Activated CD4-positive, alpha-beta T cell treated with anti-CD3 and anti-CD28 coated beads for 36 hours (primary cell): Measurements from ENCODE around the gene PALLD. TPM values are rescaled to one million over a fixed set of nuclear protein-coding genes. Genes with fewer than 3 reads are reported as not detected.

Experiments used
- ATAC-seq: fragments of 200-7000 bp; cut with Tn5 transposase; one replicate; pipeline ENCODE4 v1.10.0; 2021; ENCODE audit warnings: mild to moderate bottlenecking, moderate library complexity
- CTCF ChIA-PET: fragments of 350-600 bp; sonication (Branson Sonifier 250); formaldehyde crosslinking; loops from one replicate; lab custom pipeline; 2021; ENCODE audit warnings: antibody characterized with exemption; lab: Charles Lee
- POLR2A ChIA-PET: fragments of 350-600 bp; sonication (Branson Sonifier 250); formaldehyde crosslinking; loops from one replicate; lab custom pipeline; 2021; ENCODE audit warnings: antibody characterized with exemption, inconsistent platforms; lab: Charles Lee
- DNase-seq: peaks from one replicate; pipeline ENCODE4 v3.0.0-alpha.2; 2020
- H3K27ac Mint-ChIP-seq: one replicate; pipeline ENCODE4 v1.8.0; 2021; ENCODE audit warnings: mixed read lengths
- H3K27me3 Mint-ChIP-seq: one replicate; pipeline ENCODE4 v1.8.0; 2021; ENCODE audit warnings: mixed read lengths
- H3K36me3 Mint-ChIP-seq: one replicate; pipeline ENCODE4 v1.8.0; 2021; ENCODE audit warnings: low read depth, mixed read lengths
- H3K4me1 Mint-ChIP-seq: one replicate; pipeline ENCODE4 v1.8.0; 2021; ENCODE audit warnings: mixed read lengths
- H3K4me3 Mint-ChIP-seq: one replicate; pipeline ENCODE4 v1.8.0; 2021; ENCODE audit warnings: mild to moderate bottlenecking, moderate library complexity, mixed read lengths
- H3K9me3 Mint-ChIP-seq: one replicate; pipeline ENCODE4 v1.8.0; 2021; ENCODE audit warnings: low read depth, mixed read lengths
- intact Hi-C, 2 experiments: fragments of 100-400 bp; cut with DNase I in 1 of 2; cut with micrococcal nuclease in 1 of 2; formaldehyde crosslinking; loops; one replicate each; pipeline versions ENCODE4 v1.14.2 to v1.15.1; 2022 to 2024; cut with DNase I, micrococcal nuclease
- total RNA-seq, 2 experiments: library from RNA; stranded (reverse); gene quantifications; one replicate each; pipeline ENCODE4 v1.2.3, GENCODE V29; 2021

PALLD gene
- total RNA-seq, 2 experiments from 2014 or later = 9.5 to 11.0 TPM

DNA sequence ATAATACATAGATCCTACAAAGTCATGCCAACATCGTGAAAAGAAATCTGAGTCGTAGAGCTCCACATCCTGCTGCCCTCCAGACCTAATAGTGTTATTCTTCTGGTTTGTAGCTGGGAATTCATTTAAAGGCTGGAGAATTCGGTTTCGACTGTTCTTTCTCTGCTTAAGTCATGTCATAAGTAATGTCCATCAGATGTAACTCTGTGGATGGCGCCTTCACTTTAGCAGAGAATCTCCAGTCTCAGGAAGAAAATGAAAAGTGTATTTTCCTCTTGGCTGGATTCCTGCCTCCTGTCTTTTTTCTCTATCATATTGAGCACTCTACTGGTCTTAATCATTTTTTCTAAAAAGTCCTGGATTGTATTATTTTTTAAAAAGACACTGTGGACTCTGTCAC lies 117.0 kb downstream of the PALLD start:
- Mint-ChIP-seq H3K36me3 (no peaks in the 10 kb centered on the region), H3K4me3 (no peak overlapping the region), H3K27me3 (peaks cover 14% of the 10 kb centered on the region), H3K9me3 (no peaks in the 10 kb centered on the region), H3K4me1 (no peaks in the 10 kb centered on the region), H3K27ac (no peak overlapping the region)
- DNase-seq = no peak
- ChIA-PET CTCF (no interaction called here), POLR2A (no interaction called here)
- ATAC-seq = no peak
- intact Hi-C loops = no loop called here

DNA sequence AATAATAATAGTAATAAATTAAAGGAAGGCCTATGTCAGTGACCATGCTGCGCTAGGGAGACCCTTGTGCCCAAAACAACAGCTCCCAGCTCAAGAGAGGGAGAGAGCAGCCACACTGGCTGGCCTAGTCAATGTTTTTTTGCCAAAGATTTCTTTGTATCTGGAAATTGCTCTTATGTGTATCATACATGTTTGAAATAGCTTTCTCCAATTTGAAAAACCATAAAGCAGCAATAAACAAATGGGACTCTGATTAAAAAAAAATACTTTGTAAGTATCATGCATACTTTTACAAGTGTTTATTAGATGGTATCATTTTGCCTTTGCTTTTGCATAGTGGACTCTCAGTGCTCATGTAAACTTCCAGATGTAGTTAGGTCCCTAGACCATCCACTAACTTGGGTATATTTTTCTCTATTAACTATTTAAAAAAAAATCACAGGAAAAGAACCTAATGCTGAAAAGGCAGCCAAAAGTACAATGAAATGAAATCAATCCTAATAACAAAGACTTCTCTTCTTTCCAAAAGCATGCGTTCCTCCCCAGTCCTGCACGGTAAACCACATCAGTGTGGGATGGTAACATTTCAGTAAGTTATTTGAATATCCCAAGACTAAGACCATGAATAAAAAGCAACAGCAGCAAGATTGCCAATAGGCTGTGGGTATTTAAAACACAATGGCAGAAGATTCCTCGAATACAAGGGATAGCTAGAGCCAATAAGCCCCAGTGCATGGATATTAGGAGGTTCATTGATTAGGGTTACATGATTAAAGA lies 117.6 kb downstream of the PALLD start:
- no peak for ATAC-seq
- no peaks in the 10 kb centered on the region for H3K36me3 Mint-ChIP-seq
- H3K27ac Mint-ChIP-seq = no peak overlapping the region
- peaks cover 15% of the 10 kb centered on the region for H3K27me3 Mint-ChIP-seq
- H3K9me3 Mint-ChIP-seq = no peaks in the 10 kb centered on the region
- ChIA-PET CTCF (interaction anchor here (0.6 kb wide), 1 partner anchor 393 kb away, joined by 4 read pairs; no protein-coding TSS in a partner anchor), POLR2A (no interaction called here)
- intact Hi-C loops = no loop called here
- DNase-seq = no peak
- H3K4me1 Mint-ChIP-seq = no peaks in the 10 kb centered on the region
- H3K4me3 Mint-ChIP-seq = no peak overlapping the region

DNA sequence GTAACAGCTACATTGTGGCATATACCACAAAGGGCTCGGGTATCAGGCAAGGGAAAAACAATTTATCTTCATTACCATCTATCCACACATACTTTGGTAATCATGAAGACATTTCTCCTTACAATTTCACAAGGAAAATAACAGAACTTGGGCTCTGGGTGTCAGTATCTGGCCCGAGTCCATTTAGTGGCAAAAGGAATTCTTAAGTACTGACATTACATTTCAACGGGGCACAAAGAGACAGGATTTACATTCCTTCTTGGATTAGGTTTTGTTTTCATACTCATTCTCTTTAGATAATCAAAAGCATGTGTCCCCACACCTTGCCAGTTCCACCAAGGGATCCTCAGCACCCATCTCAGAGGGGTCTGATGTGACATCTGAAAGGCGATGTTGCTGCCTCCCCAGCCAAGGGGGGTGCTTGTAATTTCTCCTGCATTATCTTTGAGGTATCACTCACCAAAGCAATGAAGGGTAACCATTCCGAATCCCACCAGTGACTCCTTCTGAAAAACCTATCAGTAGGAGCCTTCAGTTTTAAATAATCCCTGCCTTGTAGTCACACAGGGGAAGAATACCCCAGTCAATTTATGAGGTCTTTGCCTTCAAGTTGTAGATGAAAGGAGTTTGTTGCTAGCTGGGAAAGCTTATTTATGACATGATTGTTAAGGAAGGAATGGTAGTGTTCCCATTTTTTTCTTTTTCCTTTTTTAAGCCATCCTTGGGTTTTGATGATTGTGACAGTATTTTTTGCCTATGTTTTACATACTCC lies 118.6 kb downstream of the PALLD start:
- DNase-seq (no peak), ATAC-seq (no peak)
- ChIA-PET CTCF (interaction anchor here (0.6 kb wide), 1 partner anchor 394 kb away, joined by 4 read pairs; no protein-coding TSS in a partner anchor), POLR2A (no interaction called here)
- Mint-ChIP-seq H3K4me1 (no peaks in the 10 kb centered on the region), H3K9me3 (no peaks in the 10 kb centered on the region), H3K36me3 (no peaks in the 10 kb centered on the region), H3K27me3 (peaks cover 12% of the 10 kb centered on the region), H3K27ac (no peak overlapping the region), H3K4me3 (no peak overlapping the region)
- intact Hi-C loops = no loop called here

DNA sequence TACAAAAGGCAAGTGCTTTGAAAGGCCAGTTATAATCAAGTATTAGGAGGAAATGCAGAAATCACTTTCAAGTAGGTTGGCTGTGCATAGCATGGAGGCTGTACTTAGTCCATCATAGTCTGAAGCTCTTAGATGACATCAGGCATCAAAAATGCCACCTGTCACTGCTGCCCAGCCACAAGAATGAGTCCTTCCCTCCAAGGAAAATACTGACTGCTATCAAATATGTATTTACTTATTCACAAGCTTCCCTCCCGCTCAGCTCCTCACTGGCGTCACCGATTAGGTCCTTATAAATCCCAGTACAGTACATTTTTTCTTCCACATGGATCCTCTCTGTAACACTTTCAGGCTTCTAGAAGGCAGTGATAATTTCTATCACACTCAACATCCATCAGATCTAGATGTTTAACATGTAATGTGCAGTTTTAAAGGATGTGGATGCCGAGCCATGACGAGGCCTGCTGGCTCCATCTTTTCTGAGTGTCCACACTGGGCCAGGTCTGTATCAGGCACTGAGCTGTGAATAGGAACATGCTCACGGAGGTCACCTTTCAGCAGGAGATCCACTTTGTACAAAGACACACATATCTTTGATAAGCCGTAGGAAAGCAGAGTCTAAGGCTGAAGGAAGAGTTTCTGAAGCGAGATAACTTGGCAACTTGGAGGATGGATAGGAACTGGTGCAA lies 121.9 kb downstream of the PALLD start:
- no peak for DNase-seq
- Mint-ChIP-seq H3K27me3 (peaks cover 20% of the 10 kb centered on the region), H3K4me1 (no peaks in the 10 kb centered on the region), H3K36me3 (no peaks in the 10 kb centered on the region), H3K27ac (no peak overlapping the region), H3K4me3 (no peak overlapping the region), H3K9me3 (no peaks in the 10 kb centered on the region)
- ATAC-seq = no peak
- intact Hi-C loops = no loop called here
- ChIA-PET CTCF (no interaction called here), POLR2A (no interaction called here)

DNA sequence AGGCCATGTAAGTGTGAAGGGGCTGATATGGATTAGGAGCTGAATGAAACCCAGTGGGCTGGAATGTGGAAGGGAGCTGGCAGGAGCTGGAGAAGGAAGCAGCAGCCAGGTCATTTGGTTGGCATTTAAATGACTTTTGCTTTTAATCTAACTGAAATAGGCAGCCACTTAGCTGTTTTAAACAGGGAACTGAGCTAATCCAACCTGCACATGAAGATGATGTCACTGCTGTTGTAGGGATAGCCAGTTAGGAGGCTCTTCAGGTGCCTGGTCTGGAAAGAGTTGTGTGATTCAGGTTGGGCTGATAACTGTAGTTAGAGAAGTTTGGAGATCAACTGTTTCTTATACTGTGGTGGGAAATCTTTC lies 122.4 kb downstream of the PALLD start:
- ChIA-PET CTCF (no interaction called here), POLR2A (no interaction called here)
- ATAC-seq = no peak
- no peak overlapping the region for H3K4me3 Mint-ChIP-seq
- no peaks in the 10 kb centered on the region for H3K4me1 Mint-ChIP-seq
- H3K36me3 Mint-ChIP-seq = no peaks in the 10 kb centered on the region
- H3K9me3 Mint-ChIP-seq = no peaks in the 10 kb centered on the region
- intact Hi-C loops = no loop called here
- no peak overlapping the region for H3K27ac Mint-ChIP-seq
- DNase-seq = no peak
- peaks cover 21% of the 10 kb centered on the region for H3K27me3 Mint-ChIP-seq

DNA sequence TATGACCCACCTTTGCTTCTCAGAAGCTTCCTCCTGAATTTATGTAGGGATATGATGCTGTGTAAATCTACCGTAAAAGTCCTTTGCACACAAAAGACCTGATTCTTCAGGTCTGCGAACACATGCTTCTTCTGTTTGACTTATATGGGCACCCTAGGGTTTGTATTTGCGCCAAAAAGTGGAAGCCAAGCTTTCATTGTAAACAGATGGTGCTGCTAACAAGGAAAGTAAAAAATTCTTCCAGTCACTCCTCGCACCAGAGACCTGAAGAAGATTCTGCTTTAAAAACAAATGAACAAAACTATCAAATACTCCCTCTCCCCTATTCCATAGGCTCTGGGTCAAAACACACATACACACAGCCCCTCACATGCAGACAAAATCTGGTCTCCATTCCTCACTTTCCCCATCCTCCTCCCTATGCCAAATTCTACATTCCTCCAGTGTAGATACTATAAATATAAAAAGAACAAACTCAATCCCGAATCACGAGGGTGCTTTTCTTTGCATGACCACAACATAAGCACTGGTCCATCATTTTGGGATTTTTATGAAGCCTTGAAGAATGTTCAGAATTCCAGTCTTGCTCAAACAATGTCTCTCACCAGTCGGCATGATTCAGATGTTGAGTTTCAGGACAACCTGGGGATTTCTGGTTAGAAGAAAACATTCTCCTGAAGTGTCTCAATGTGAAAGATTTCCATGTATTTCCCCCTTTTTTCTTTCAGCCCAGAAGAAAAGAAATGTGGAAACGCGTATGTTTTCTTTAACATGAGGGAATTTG lies 125.1 kb downstream of the PALLD start:
- ATAC-seq (no peak), DNase-seq (no peak)
- Mint-ChIP-seq H3K4me3 (no peak overlapping the region), H3K9me3 (no peaks in the 10 kb centered on the region), H3K27me3 (peaks cover 22% of the 10 kb centered on the region), H3K4me1 (no peaks in the 10 kb centered on the region), H3K36me3 (no peaks in the 10 kb centered on the region), H3K27ac (no peak overlapping the region)
- ChIA-PET CTCF (no interaction called here), POLR2A (no interaction called here)
- intact Hi-C loops = no loop called here

DNA sequence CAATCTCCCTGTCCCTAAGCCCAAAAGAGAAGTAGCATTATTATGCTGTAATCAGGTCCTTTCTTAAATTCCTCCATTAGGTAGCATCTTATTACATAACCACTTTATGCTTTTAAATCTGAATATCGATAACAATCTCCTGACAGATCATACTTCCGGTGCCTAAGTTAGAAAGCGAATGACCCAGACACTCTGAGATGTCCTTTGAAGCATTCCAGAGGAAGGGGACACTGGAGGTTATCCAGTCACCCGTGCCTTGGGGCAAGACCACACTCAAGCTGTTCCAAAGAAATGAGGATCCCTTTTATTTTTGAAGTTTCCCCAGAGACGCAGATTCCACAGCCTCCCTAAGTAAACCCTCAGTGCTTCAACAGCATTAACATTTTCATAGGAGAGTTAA lies 125.7 kb downstream of the PALLD start:
- Mint-ChIP-seq H3K4me3 (no peak overlapping the region), H3K36me3 (no peaks in the 10 kb centered on the region), H3K27me3 (peaks cover 21% of the 10 kb centered on the region), H3K27ac (no peak overlapping the region), H3K4me1 (no peaks in the 10 kb centered on the region), H3K9me3 (no peaks in the 10 kb centered on the region)
- ATAC-seq (no peak), DNase-seq (no peak)
- ChIA-PET POLR2A (no interaction called here), CTCF (no interaction called here)
- intact Hi-C loops = no loop called here

DNA sequence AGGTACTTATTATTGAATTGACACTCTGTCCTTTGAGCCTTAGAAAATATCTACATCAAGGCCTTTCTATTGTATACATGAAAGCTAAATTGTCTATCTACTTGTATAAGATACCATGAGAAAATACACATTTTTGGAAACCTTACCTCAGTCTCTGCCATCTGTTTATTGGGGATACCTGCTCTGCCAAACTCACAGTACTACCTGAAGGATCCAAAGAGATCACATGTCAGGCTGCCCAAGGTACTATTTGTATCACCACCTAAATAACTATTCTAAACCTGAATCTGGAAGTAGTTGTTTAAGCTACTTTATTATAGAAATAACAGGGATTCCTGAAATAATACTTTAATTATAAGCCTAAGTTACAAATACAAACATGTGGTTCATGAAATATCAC lies 126.2 kb downstream of the PALLD start:
- Mint-ChIP-seq H3K4me3 (no peak overlapping the region), H3K4me1 (no peaks in the 10 kb centered on the region), H3K36me3 (no peaks in the 10 kb centered on the region), H3K9me3 (no peaks in the 10 kb centered on the region), H3K27ac (no peak overlapping the region), H3K27me3 (peaks cover 19% of the 10 kb centered on the region)
- no peak for ATAC-seq
- CTCF ChIA-PET = interaction anchor here (0.8 to 1.3 kb wide), 2 partner anchors 13 to 28 kb away, joined by 3 read pairs; no protein-coding TSS in a partner anchor
- POLR2A ChIA-PET = no interaction called here
- DNase-seq = no peak
- intact Hi-C loops = no loop called here

DNA sequence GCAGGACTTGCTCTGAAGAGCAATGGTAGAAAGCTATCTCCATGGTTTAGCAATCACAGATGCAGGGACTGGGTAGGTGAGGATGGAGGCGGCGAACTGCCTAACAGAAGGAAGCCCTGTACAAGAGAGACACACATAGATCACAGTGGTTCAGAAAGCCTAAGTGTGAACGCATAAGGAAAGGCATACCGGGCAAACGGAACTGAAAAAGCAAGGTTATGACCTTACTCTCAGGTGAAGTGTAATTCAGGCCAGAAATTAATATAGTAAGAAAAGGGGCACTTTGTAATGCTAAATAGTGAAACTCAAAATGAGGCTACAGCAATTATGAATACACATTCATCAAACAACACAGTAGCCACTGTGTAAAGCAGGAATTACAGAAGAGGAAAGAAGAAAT lies 126.6 kb downstream of the PALLD start:
- H3K27me3 Mint-ChIP-seq = peaks cover 22% of the 10 kb centered on the region
- no peak overlapping the region for H3K4me3 Mint-ChIP-seq
- CTCF ChIA-PET = interaction anchor here (0.8 to 1.3 kb wide), 2 partner anchors 13 to 27 kb away, joined by 3 read pairs; no protein-coding TSS in a partner anchor
- no peak for ATAC-seq
- intact Hi-C loops = no loop called here
- POLR2A ChIA-PET = no interaction called here
- no peak overlapping the region for H3K27ac Mint-ChIP-seq
- H3K9me3 Mint-ChIP-seq = no peaks in the 10 kb centered on the region
- no peaks in the 10 kb centered on the region for H3K4me1 Mint-ChIP-seq
- DNase-seq = no peak
- H3K36me3 Mint-ChIP-seq = no peaks in the 10 kb centered on the region

DNA sequence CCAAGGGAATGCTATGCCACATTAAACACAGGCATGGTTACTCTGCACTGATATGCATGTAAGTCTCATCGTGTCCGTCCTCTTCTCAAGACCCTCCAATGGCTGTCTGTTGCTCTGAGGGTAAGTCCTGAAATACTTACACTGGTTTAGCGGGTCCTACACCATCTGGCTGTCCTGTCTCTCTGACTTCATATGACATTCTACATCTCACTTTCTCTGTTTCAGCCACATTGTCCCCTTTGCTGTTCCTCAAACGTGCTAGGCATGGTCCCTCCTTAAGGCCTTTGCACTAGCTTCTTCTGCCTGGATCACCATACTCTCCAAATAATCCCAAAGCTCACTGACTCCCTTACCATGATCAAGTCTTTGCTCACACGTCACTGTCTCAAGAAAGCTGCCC lies 131.4 kb downstream of the PALLD start:
- CTCF ChIA-PET = no interaction called here
- peaks cover 41% of the 10 kb centered on the region for H3K27me3 Mint-ChIP-seq

DNA sequence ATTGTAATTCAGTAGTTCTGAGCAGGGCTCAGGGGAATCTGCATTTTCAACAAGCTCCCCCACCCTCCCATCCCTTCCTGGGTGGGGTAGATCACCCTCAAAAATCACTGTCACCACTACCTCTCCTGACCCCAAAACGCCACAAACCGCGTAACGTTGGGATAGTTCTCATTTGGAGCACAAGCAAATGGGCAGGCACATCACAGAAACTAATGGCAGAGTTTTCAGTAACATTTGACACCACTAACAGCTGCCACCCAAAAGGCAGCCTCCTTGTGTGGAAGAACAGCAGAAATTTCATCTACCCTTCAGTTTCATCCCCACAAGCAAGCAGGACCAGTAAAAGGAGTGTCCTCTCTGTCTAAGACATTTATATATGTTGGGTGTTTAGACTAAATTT lies 132.7 kb downstream of the PALLD start:
- no peak overlapping the region for H3K4me3 Mint-ChIP-seq
- no peaks in the 10 kb centered on the region for H3K36me3 Mint-ChIP-seq
- DNase-seq = no peak
- peaks cover 47% of the 10 kb centered on the region for H3K27me3 Mint-ChIP-seq
- ChIA-PET CTCF (no interaction called here), POLR2A (no interaction called here)
- H3K4me1 Mint-ChIP-seq = peaks cover 4% of the 10 kb centered on the region
- H3K9me3 Mint-ChIP-seq = no peaks in the 10 kb centered on the region
- no peak for ATAC-seq
- no peak overlapping the region for H3K27ac Mint-ChIP-seq
- intact Hi-C loops = no loop called here

More for the DNA sequence above, 131.4 kb downstream of the PALLD start:
- H3K4me1 Mint-ChIP-seq = peaks cover 4% of the 10 kb centered on the region
- POLR2A ChIA-PET = no interaction called here
- DNase-seq (no peak), ATAC-seq (no peak)
- H3K36me3 Mint-ChIP-seq = no peaks in the 10 kb centered on the region
- no peaks in the 10 kb centered on the region for H3K9me3 Mint-ChIP-seq
- no peak overlapping the region for H3K4me3 Mint-ChIP-seq
- intact Hi-C loops = no loop called here
- H3K27ac Mint-ChIP-seq = no peak overlapping the region
